Heart left ventricle (tissue), 13 donors: ENCODE data around the gene ADGRG7.

Experiments
- POLR2A ChIP-seq, 2 donors: fragments of 450-650 bp; IDR thresholded peaks; one replicate each; pipeline ENCODE4 v1.6.1; 2017; ENCODE audit warnings: antibody characterized with exemption in 2 of 2, mild to moderate bottlenecking in 2 of 2, moderate library complexity in 2 of 2
- TF ChIP-seq, protein P1 (sequence below), 12 donors: fragments of 200-600 bp; sonication (generic) in 4 of 12; IDR thresholded peaks; one replicate each; pipeline versions ENCODE4 v1.5.0 to v1.8.0; 2018 to 2022; ENCODE audit warnings: antibody characterized with exemption in 12 of 12, mild to moderate bottlenecking in 5 of 12
- donor health status: ischemic (EF 13 %, LVEDD 7.1; RV severe dilation, severe dysfunction).
- donor health status: DM: no; HTN: yes; CAD: no.
- donor health status: DM: no; HTN: no; CAD: no.
- donor health status: ischemic (EF 25% LVEDD 6.9; RV normal size, moderate dysfunction).
- donor health status: ischemic (EF 25% LVEDD 5.7; RV mildly dilated, moderate dysfunction).
- donor health status: ischemic (EF 35%, LVEDD 5.7; RV mildly dilated, moderate dysfunction).
- donor health status: nonischemic (EF 11% LVEDD 7.7; RV severe dilation, severe dysfunction).
- donor health status: DM: yes; HTN: yes; CAD: no.
- donor health status: PGD.
- donor health status: ischemic (EF 29% LVEDD 5.4; RV normal size, mild dysfunction).
- donor health status: nonischemic (EF 23%, LVEDD 6.1; RV moderate dilation, normal function).

- TF ChIP-seq POLR2A (IDR thresholded peaks at IDR 0.05) = no peak
- TF ChIP-seq, protein P1, sequence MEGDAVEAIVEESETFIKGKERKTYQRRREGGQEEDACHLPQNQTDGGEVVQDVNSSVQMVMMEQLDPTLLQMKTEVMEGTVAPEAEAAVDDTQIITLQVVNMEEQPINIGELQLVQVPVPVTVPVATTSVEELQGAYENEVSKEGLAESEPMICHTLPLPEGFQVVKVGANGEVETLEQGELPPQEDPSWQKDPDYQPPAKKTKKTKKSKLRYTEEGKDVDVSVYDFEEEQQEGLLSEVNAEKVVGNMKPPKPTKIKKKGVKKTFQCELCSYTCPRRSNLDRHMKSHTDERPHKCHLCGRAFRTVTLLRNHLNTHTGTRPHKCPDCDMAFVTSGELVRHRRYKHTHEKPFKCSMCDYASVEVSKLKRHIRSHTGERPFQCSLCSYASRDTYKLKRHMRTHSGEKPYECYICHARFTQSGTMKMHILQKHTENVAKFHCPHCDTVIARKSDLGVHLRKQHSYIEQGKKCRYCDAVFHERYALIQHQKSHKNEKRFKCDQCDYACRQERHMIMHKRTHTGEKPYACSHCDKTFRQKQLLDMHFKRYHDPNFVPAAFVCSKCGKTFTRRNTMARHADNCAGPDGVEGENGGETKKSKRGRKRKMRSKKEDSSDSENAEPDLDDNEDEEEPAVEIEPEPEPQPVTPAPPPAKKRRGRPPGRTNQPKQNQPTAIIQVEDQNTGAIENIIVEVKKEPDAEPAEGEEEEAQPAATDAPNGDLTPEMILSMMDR (IDR thresholded peaks at IDR 0.05) = no peak
Measured at GRCh38 chr3:100615684-100616083, 6.3 kb downstream of the ADGRG7 start.
